ENCODE measurements around the gene INIP.
A peak's percentile ranks its signal among the peaks of the same experiment; 100 is the strongest.

INIP gene

DNA sequence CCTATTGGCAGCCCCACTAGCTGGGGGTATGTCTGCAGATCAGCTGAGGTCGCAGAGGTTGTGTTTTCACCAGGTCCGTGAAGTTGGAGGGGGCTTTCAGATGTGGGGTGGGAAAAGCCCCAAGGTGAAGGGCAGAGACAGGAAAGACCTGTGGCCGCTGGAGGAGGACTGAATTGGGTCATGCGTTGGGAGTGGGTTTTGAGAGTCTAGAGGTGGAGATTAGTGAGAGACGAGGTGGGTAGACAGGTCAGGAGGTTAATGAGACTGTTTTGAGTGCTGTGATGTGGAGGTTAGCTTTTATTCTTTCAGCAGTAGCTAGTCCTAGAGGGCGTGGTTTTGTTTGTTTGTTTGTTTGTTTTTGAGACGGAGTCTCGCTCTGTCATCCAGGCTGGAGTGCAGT, 42.9 kb upstream of the INIP start:
- DNase-seq (ENCODE audit: low read depth in 2 of 2), result no peak
- TF ChIP-seq CTCF (IDR thresholded peaks at IDR 0.05; ENCODE audit: low read depth, low read length), result no peak
- H3K4me3 ChIP-seq (replicated peaks in 1 of 2; ENCODE audit: low read depth in 2 of 2, low read length in 2 of 2), result no peak overlapping the region

DNA sequence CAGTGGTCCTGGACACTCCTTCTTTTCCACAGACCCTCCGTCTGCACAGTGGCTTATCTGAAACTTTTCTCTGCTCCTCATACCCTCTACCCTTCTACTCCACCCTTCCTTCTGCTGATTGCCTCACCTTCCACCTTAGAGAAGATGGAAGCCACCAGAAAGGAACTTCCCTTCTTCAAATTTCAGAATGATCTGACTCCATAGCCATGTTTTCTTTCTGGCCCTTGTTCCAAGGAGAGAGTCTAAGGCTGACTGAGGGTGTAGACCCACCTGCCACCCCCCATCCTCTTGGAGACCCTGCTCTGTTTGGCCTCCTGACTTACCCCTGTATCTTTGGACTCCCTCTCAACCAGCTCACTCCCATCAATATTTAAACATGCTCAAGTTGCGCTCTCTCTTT, 40.0 kb upstream of the INIP start:
- no peak for DNase-seq (ENCODE audit: low read depth in 2 of 2)
- TF ChIP-seq CTCF (IDR thresholded peaks at IDR 0.05; ENCODE audit: low read depth, low read length), result no peak
- H3K4me3 ChIP-seq (replicated peaks in 1 of 2; ENCODE audit: low read depth in 2 of 2, low read length in 2 of 2), result no peak overlapping the region

DNA sequence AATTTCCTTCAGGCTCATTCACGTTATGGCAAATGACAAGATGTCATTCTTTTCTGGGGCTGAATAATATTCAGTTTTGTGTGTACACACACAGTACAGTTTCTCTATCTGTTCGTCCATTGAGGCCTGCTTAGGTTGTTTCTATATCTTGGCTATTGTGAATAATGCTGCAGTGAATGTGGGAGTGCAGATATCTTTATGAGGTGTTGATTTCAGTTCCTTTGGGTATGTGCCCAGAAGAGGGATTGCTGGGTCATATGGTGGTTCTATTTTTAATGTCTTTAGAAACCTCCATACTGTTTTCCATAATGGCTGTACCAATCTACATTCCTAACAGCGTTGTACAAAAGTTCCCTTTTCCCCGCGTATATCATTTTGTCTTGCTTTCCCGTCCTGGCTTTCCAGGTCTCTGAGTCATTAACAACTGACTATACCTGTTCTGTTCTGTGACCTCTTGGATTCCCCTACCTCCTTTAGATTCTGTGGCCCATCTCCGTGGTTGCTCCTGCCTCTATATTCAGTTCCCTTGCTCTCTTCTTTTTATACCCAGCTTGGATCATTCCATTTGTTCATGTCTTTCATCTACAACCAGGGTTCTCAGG, 39.5 kb upstream of the INIP start:
- TF ChIP-seq CTCF (IDR thresholded peaks at IDR 0.05; ENCODE audit: low read depth, low read length), result no peak
- DNase-seq (ENCODE audit: low read depth in 2 of 2), result peak in 1 of 2 donors; percentile 74
- no peak overlapping the region for H3K4me3 ChIP-seq (replicated peaks in 1 of 2; ENCODE audit: low read depth in 2 of 2, low read length in 2 of 2)

GRCh38 chr9:112755675-112756074, 37.8 kb upstream of the INIP start:
- no peak for TF ChIP-seq CTCF (IDR thresholded peaks at IDR 0.05; ENCODE audit: low read depth, low read length)
- H3K4me3 ChIP-seq (replicated peaks in 1 of 2; ENCODE audit: low read depth in 2 of 2, low read length in 2 of 2), result no peak overlapping the region
- peak in 1 of 2 donors; percentile 18 for DNase-seq (ENCODE audit: low read depth in 2 of 2)

DNA sequence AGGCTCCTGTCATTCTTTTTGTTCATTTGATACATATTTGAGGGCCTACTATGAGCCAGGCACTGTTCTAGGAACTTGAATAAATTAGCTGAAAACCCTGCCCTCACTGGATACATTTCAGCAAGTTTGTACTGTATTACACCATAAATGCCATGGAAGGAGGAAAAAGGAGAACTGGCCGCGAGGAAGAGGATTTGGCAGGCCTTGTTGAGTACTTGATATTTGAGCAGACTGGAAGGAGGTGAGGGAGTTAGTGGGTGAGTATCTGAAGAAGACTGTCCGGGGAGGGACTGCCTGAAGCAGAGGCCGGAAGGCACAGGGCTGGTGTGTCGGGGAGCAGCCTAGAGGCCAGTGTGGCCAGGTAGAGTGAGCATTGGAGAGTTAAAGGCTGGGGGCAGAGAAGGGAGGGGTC, 37.1 kb upstream of the INIP start:
- no peak overlapping the region for H3K4me3 ChIP-seq (replicated peaks in 1 of 2; ENCODE audit: low read depth in 2 of 2, low read length in 2 of 2)
- DNase-seq (ENCODE audit: low read depth in 2 of 2), result peak; percentile 18 to 57
- no peak for TF ChIP-seq CTCF (IDR thresholded peaks at IDR 0.05; ENCODE audit: low read depth, low read length)

GRCh38 chr9:112754578-112754977, 36.7 kb upstream of the INIP start:
- no peak overlapping the region for H3K4me3 ChIP-seq (replicated peaks in 1 of 2; ENCODE audit: low read depth in 2 of 2, low read length in 2 of 2)
- no peak for TF ChIP-seq CTCF (IDR thresholded peaks at IDR 0.05; ENCODE audit: low read depth, low read length)
- DNase-seq (ENCODE audit: low read depth in 2 of 2), result peak; percentile 40 to 58

DNA sequence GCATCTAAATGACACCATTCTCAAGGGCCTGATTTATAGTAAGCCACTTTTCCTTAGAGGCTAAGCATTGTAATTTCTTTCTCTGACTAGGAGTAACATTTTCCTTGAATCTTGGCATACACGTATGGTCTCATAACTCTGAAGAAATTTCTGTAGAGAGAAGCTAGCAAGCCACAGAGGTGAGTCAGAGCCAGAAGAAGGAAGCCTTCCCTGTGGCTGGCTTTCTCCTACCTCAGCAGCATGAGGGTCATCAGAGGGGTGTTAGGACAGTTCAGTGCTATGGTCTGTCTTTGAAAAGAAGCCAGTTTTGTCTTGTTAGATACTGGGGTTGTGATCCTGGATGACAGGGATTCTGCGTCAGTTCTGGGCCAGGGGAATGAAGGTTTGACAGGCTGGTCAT, 35.8 kb upstream of the INIP start:
- no peak overlapping the region for H3K4me3 ChIP-seq (replicated peaks in 1 of 2; ENCODE audit: low read depth in 2 of 2, low read length in 2 of 2)
- peak; percentile 80 to 86 for DNase-seq (ENCODE audit: low read depth in 2 of 2)
- TF ChIP-seq CTCF (IDR thresholded peaks at IDR 0.05; ENCODE audit: low read depth, low read length), result no peak
